ENCODE measurements around the gene GBA2.

GBA2 gene

DNA sequence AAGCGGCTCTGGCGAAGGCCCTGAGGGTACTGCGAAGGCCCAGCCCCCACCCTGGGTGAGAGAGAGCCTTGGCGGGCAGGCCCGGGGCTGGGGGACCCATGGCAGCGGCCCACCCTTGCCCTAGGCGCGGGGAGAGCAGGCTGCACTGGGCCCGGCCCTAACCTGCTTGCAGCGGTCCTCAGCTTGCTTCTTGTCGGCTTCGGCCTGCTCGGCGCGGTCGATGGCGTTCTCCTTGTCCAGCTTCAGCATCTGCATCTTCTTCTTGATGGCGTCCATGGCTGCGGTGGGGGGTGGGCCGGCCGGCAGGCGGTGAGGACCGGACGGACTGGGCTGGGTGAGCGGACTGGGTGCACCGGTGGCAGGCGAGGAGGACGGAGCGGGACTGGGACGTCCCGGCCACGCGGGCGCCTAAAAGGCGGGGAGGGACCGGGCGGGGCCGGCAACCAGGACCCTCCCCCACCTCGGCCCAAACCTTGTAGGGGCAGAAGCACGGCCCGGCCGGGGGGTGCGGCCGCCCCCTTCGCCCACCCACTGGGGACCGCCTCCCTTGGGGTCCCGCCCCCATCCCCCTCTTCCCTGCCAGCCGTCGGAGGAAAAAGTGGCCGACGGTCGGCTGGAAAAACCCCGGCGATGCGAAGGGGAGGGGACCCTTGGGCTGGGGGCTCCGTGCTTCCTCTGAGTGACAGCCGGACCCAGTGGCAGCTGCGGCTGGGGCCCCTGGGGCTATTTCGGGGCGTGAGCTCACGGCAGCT is 59.3 kb downstream of the GBA2 start, which contains the start of gene TPM2:
Gene TPM2 (minus strand): TSS at position 384 of the 752 bp plus-strand sequence. CDS start 108 bp downstream, at position 276.
- DNase-seq = no peak

DNA sequence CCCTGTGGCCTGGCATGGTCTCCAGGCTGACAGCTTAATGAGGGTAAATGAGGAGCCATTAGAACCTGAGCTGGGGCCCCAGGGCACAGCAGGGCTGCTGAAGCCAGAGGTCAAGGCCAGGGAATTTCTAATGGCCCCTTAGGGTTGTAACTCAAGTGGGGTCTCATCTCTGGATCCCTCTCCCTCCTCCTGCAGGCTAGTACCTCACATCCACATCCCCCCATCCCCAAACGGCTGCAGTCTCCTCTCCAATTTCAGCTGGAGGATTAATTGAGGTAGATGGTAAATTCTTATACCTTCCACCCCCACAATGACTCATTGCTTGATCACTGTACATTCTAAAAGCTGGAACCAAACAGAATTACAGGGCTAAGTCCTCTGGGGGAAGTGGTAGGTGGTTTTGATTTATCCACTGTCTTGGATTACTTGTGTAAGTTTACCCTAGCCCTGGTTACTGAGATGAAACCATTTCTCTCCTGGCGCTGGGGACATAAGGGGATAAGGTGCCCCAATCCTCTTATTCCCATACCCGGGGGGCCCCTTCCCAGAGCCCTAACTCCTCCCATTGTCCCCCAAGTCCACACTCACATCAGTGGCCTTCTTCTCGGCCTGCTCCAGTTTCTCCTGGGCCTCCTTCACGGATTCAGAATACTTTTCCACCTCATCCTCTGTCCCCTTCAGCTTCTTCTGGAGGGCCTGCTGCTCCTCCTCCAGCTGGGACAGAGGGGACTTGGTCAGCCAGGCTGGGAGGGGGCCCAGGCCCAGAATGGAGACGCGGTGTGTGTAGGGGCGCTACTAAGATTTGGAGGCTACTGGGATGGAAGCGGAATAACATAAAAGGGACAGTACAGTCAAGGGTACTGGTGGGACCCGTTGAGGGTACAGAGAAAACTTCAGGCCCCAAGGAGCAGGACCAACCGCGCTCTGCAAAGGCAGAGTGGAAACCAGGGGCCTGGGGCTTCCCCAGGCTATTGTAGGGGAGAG is 60.2 kb downstream of the GBA2 start:
- no peak for DNase-seq

DNA sequence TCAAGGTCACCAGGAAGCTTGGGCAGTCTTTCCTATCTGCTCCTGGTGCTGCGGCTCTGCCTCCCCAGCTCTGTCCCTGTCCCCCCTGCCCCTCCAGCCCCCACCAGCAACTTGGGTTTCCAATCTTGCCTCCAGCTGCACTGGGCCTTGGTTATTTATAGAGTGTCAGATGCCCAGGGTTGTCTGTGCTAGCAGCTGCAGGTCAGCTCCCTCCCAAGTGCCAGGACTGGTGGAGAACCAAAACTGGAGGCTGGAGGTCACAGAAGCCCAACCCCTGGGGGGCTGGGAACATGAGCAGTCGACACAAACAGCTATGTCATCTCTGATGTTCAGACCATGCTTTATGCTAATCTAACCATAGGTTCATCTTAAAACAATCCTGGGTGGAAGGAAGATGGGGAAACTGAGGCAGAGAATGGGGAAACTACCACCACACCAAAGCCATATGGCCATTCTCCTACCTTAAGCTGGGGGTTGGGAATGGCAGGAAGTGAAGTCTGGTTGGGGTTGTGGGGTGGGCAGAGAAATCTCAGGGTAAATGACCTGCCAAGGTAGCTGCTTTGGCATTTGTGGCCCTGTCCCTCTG is 61.0 kb downstream of the GBA2 start:
- no peak for DNase-seq

- no peak for DNase-seq
These were observed 61.7 kb downstream of the GBA2 start for GRCh38 chr9:35687306-35687705.
